T-helper 2 cell treated with Interferon-gamma antibody and Interleukin-4, amounts not matched to agents 100 ng/mL and 5 ng/mL, for 36 hours (primary cell): Measurements from ENCODE around the gene CSF3. TPM values are rescaled to one million over a fixed set of nuclear protein-coding genes. Genes with fewer than 3 reads are reported as not detected.

Source experiments
- intact Hi-C: fragments of 100-400 bp; cut with micrococcal nuclease; formaldehyde crosslinking; loops from one replicate; pipeline ENCODE4 v1.15.1; 2023
- total RNA-seq: library from RNA; stranded (reverse); gene quantifications from 2 replicates; pipeline ENCODE4 v1.2.3, GENCODE V29; 2022

Gene CSF3
- not detected in 2 replicates for total RNA-seq

- intact Hi-C loops = no loop called here
Measured at GRCh38 chr17:40015005-40015997, at the start of gene CSF3. Gene CSF3 (plus strand): TSS chr17:40015440. CDS start chr17:40015475, 35 bp downstream.

- intact Hi-C loops = no loop called here
Measured at GRCh38 chr17:39966771-39967170, 48.5 kb upstream of the CSF3 start.

- intact Hi-C loops = no loop called here
Measured at GRCh38 chr17:39968761-39969160, 46.5 kb upstream of the CSF3 start.

GRCh38 chr17:39969375-39969774, 45.9 kb upstream of the CSF3 start:
- intact Hi-C loops = no loop called here

- intact Hi-C loops = no loop called here
Measured at GRCh38 chr17:39970157-39970692, 45.0 kb upstream of the CSF3 start.

GRCh38 chr17:39971076-39971603, 44.1 kb upstream of the CSF3 start:
- intact Hi-C loops = no loop called here

GRCh38 chr17:39972271-39972670, 43.0 kb upstream of the CSF3 start:
- intact Hi-C loops = no loop called here

GRCh38 chr17:39973496-39973895, 41.7 kb upstream of the CSF3 start:
- intact Hi-C loops = no loop called here

- intact Hi-C loops = no loop called here
Measured at GRCh38 chr17:39974433-39974832, 40.8 kb upstream of the CSF3 start.

- intact Hi-C loops = no loop called here
Measured at GRCh38 chr17:39975801-39976200, 39.4 kb upstream of the CSF3 start.

- intact Hi-C loops = no loop called here
Measured at GRCh38 chr17:39979016-39979670, 36.1 kb upstream of the CSF3 start.

GRCh38 chr17:39979893-39980350, 35.3 kb upstream of the CSF3 start:
- intact Hi-C loops = loop anchor here (1.0 to 5.0 kb wide), 7 partner anchors 21 to 358 kb away; partner anchors contain the start of genes LRRC3C, MIEN1, ORMDL3 and STARD3

- intact Hi-C loops = loop anchor here (1.0 to 5.0 kb wide), 7 partner anchors 21 to 358 kb away; partner anchors contain the start of genes LRRC3C, MIEN1, ORMDL3 and STARD3
Measured at GRCh38 chr17:39980351-39981206, 34.7 kb upstream of the CSF3 start, which contains the start of gene PSMD3. Gene PSMD3 (plus strand): TSS chr17:39980807. CDS start chr17:39980971, 164 bp downstream.

- intact Hi-C loops = loop anchor here (5.0 kb wide), 1 partner anchor 344 kb away; the partner anchor contains the start of gene STARD3
Measured at GRCh38 chr17:39981207-39981741, 34.0 kb upstream of the CSF3 start.

- intact Hi-C loops = loop anchor here (5.0 kb wide), 1 partner anchor 345 kb away; the partner anchor contains the start of gene STARD3
Measured at GRCh38 chr17:39981766-39982375, 33.4 kb upstream of the CSF3 start.

GRCh38 chr17:39988206-39988810, 26.9 kb upstream of the CSF3 start:
- intact Hi-C loops = no loop called here

GRCh38 chr17:39994448-39994847, 20.8 kb upstream of the CSF3 start:
- intact Hi-C loops = no loop called here

- intact Hi-C loops = no loop called here
Measured at GRCh38 chr17:39995438-39995837, 19.8 kb upstream of the CSF3 start.

- intact Hi-C loops = no loop called here
Measured at GRCh38 chr17:39996162-39996561, 19.1 kb upstream of the CSF3 start.
